Measurements from ENCODE around the gene CRYL1.
A peak's percentile ranks its signal among the peaks of the same experiment; 100 is the strongest.

The CRYL1 gene

DNA sequence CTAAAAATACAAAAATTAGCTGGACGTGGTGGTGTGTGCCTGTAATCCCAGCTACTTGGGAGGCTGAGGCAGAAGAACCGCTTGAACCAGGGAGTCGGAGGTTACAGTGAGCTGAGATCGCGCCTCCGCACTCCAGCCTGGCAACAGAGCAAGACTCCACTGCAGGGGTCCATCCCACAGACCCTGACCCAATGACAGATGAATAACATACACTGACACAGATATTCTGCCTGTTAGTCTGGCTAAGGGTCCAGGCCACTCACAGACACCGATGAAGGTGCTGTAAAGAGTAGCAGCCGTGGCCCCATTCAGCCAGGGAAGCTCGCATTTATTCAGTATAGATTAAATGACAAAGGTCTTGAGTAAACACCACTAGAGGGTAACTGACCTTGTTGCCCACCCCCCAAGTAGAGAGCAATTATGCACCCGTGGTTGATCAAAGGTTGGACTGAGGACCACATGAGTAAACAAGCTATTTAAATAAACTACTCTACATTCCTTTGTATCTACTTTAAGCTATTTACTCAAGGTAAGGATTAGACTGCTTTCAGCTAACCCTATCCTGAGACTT is 8.5 kb upstream of the CRYL1 start:
- DNase-seq (ENCODE audit: extremely low read depth in 1 of 2, low read depth in 1 of 2): no peak

DNA sequence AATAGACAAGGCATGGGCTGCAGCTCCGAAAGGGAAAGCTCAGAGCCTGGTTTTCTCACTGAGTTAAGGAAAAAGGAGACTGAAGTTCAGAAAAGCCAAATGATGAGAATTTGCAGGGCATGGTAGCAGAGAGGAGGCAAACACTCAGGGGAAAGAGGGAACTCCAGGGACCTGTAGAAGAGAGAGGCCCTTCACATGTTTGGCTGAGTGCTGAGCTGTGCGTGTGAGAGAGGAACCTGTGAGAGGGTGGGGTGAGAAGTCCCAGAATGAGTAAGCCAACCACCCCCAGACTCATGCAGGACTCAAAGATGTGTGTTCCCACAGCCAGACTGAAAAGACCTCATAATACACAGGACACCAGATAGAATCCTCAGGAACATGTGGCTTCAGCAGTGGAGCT is 2.8 kb upstream of the CRYL1 start:
- DNase-seq (ENCODE audit: extremely low read depth in 1 of 2, low read depth in 1 of 2): peak in 1 of 2 donors; percentile 7

DNA sequence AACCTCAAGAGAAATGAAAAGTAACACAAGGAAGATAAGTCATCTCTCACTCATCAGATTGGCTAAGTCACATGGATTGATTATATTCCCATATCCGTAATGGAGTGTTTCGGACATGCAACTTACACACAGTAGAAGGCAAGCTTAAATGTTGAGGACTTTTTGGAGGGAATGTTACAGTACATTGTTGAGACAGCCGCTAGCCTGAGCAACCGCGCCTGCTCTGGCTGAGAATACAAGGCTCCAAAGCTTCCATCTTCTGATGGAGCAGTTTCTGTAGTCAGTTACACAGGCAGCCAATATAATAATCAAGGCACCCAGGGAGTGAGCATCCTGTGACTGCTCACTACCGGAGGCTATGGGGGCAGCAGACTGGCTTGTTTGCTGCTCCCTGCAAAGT is 1.0 kb upstream of the CRYL1 start:
- DNase-seq (ENCODE audit: extremely low read depth in 1 of 2, low read depth in 1 of 2): no peak

DNA sequence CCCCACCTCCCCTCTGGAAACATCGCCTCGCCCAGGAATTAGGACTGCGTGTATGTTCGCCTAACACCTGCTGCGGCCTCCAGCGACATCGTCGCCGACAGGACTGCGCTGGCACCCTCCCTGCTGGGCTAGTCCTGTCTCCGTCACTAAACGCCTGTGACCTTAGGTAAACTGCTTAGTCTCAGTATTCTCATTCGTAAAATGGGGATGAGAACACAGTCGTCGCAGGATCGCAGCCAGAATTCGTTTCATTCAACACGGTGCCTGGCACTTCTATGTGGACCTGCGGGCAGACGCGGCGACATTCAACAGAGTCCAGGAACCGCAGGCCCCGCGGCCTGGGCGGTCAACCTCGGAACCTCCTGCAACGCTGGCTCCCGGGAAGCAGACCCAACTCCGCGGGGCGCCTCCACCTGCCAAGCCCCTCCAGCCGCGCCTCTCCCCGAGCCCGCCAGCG is 485 bp downstream of the CRYL1 start:
- DNase-seq (ENCODE audit: extremely low read depth in 1 of 2, low read depth in 1 of 2): no peak

DNA sequence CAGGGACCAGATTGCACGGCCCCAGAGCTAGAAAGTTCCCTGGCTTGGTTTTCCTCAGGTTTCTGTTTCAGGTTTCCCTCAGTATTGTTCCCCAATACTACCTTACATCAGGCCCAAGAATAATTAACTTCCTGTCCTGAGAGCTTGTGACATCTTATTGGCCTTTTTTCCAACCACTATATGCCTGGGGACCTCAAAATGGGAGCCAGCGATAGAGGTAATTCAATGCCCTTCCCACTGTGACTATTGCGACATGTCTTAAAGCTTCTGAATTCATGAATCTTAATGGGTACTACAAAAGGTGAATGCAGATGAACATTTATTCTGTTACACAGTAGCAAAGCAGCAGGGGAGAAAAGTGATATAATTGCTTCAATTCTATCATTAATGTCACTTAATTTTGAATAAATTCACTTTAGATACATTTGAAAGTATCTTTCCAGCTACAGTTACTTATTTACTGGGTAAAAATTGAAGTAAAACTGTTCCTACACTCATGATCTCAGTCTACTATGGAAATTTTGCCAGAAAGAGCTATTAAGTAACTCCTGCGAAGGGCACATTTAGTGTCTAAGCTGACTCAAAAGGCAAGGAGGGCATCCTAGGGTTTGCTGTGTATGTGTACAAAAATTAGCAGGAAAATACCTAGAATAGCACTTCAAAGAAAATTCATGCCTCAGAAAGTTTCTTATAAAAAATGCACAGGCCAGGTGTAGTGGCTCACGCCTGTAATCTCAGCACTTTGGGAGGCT is 4.1 kb downstream of the CRYL1 start:
- DNase-seq (ENCODE audit: extremely low read depth in 1 of 2, low read depth in 1 of 2): no peak

DNA sequence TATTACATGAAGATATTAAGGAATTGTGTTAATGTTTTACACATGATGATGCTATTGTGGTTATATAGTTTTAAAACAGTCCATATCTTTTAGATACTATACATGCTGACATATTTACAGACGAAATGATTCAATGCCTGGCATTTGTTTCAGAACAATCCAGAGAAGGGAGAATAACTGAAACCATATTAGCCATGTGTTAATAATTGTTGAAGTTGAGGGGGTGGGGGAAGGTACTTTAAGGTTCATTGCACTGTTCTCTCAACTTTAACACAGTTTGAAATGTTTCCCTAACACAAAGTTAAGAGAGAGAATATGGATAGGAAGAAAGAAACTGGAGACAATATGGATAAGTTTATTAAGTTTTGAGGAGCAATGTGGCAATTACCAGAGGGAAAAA is 5.8 kb downstream of the CRYL1 start:
- DNase-seq (ENCODE audit: extremely low read depth in 1 of 2, low read depth in 1 of 2): no peak

DNA sequence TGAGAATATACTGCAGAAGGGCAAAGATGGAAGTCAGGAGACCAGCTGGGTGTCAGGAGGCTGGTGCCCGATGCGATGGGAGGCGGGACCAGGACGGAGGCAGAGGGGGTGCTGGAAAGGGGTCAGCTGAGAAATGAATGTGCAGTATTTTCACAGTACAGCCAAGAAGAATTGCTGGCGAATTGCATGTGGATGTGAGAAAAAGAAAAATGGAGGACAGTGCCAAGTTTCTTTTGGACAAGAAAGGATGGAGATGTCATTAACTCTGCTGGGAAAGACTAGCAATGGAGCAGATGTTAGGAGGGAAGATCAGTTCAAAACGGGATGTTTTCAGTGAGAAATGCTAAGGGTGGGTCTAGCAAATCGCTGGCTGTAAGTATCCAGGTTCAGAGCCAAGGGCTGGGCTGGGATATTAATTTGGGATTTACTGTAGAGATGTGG is 7.0 kb downstream of the CRYL1 start:
- DNase-seq (ENCODE audit: extremely low read depth in 1 of 2, low read depth in 1 of 2): no peak

DNA sequence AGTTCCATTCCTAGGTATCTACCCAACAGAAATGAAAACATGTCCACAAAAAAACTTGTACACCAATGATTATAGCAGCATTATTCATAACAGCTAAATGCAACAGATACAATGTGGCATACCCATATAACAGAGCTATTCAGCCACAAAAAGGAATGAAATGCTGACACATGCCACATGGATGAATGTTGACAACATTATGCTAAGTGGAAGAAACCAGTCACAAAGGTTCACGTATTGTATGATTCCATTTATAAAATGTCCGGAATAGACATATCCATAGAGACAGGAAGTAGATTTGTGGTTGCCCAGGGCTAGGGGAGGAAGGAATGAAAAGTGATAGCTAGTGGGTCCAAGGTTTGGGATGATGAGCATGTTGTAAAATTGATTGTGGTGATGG is 10.8 kb downstream of the CRYL1 start:
- no peak for DNase-seq (ENCODE audit: extremely low read depth in 1 of 2, low read depth in 1 of 2)

DNA sequence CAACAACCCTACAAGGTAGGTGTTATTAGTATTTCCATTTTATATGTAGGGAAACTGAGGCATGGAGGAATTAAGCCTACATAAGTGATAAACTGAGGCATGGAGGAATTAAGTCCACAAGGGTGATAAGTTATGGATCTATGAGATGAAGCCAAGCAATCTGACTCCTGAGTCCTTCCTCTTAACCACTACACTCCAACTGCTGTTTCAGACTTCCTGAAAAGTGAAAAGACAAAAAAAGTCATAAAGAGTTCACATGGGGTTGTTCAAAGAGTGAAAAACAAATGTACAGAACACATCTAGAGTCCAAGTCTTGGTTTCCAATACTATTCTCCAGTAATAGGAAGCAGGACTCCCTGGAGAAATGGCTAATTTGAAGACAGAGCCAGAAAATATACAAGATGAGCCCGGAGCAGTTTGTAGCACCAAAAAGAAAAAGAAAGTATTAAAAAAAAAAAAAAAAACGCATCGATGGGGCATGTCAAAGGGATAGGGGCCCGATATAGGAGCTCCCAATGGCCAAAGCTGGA is 12.1 kb downstream of the CRYL1 start:
- DNase-seq (ENCODE audit: extremely low read depth in 1 of 2, low read depth in 1 of 2): no peak

DNA sequence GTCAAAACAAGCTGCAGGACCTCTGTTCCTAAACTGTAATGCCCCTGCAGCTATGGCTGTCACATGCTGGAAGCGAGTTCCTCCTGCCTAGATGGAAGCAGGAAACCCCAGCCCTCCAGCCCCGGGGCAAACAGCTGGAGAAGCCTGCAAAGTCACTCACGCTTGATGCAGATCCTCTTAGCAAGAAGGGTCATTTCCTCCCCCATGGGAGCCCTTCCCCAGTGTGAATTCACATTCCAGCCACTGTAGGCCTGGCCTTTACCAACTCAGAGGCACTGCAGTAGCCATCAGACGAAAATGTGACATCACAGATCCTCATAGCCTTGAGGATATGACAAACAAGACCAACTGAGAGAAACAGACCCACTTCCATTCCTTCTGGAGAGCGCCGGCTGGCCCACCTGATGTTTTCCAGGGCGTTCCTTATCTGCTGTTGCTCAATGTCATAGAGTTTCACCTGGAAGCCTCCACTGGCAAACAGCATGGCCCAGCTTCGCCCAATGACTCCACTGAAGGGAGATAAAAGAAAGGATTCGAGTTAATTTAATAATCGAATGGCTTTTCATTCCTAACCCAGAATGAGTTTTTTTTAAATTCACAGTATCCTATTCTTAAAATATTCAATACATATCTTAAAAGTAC is 13.5 kb downstream of the CRYL1 start:
- no peak for DNase-seq (ENCODE audit: extremely low read depth in 1 of 2, low read depth in 1 of 2)

DNA sequence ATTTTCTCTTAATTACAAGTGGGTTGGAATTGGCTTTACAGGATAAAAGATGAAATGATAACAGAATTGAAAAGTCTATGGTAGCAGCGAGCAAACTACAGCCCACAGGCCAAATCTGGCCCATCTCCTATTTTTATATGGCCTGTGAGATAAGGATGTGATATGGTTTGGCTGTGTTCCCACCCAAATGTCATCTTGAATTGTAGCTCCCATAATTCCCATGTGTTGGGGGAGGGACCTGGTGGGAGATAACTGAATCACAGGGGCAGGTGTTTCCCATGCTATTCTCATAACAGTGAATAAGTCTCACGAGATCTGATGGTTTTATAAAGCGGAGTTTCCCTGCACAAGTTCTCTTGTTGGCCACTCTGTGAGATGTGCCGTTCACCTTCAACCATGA is 19.0 kb downstream of the CRYL1 start:
- DNase-seq (ENCODE audit: extremely low read depth in 1 of 2, low read depth in 1 of 2): no peak

DNA sequence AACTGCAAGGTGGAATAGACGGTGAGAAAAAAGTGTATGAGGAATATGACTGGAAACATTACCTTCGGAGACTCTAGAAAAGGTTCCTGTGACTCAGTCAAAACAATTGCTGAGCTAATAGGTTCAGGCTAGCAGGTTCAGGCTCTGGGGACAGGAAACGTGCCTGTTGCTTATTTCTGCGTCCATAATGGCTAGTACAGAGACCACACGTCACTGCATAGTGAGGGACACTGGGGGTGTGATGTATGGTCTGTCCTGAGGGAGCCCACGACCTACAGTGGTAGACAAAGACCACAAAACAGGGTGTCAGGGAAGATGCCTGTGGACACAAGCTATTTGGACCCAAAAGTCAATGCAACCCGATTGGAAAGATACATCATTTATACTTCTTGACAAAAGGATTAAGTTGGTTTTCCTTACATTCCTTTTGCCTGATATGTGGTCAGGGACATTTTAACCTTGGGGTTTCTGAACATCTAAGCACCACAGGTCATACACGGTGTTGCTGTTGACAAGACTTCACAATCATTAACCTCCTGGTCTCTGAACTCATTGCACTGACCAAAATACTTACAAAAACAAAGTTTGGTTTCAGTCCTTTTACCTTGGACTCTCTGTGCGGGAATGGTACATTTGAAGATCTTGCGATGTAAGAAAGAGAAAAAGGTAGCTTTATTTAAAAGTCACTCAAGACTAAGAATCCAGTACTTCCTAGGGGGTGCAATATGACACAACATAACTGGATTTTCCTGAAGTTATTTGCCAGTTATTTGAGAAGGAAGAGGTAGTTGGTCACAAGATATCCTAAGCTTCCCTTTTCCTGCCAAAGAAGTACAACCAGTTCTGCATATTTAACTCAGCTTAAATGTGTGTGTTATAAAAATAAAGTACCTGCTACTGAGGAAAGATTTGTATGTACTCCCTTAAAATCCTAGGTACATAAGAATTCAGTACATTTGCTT is 20.0 kb downstream of the CRYL1 start:
- no peak for DNase-seq (ENCODE audit: extremely low read depth in 1 of 2, low read depth in 1 of 2)

DNA sequence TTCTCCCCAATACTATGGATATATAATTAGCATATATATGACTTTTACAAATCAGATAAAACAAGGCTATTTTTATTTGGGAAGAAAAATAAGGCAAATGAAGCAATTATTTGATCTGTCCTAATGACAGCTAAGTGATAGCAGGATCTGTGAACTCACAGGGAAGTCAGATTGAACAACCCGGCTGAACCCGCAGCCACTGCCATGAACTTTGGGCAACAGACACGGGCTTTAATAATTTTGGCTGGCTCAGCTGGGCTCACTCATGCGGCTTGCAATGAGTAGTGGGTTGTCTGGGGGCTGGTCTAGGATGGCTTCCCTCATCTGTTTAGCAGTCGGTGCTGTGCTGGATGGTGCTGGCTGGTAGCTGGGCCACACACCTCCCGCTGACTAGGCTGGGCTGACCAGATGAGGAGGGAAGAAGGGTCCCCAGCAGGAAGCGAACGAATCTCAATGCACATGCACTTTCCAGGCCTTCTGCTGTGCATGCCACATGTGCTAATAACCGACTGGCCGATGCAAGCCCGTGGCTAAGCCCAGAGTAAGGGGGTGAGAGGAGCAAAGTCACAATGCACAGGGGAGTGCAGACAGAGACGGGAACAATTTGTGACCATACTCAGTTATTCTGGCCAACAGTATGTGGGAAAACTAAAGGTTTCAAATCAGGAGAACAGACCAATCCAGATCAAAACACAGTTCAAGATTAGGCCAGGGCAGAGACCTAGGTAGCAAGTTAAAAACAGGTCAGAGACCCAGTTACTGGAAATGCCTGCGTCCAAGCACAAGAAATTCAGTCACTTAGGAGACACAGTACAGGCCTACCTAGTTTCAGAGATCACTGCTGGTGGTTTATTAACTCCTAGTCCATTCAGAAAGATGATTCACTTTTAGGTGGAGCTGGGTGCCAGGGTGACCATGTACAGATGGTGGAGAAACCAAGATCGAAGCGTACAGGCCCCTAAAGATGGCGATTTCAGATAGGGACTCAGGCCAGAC is 22.3 kb downstream of the CRYL1 start:
- no peak for DNase-seq (ENCODE audit: extremely low read depth in 1 of 2, low read depth in 1 of 2)

DNA sequence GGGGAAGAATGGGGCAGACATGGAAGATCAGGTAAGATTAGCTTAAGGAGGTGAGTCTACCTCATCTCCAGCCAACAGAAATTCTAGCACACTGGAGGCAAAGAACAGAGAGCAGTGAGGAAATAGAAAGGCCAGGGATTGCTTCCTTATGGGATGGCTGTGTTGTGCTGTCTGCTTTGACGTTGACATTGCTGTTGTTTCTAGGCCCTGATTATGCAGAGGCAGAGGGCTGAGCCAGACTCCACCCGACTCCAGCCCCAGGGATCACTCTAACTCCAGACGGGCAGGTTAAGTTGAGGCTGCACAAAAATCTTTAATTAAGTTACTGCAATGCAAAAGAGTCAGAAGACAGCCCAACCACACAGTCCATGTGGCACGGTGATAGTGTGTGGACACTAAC is 24.1 kb downstream of the CRYL1 start:
- DNase-seq (ENCODE audit: extremely low read depth in 1 of 2, low read depth in 1 of 2): no peak

DNA sequence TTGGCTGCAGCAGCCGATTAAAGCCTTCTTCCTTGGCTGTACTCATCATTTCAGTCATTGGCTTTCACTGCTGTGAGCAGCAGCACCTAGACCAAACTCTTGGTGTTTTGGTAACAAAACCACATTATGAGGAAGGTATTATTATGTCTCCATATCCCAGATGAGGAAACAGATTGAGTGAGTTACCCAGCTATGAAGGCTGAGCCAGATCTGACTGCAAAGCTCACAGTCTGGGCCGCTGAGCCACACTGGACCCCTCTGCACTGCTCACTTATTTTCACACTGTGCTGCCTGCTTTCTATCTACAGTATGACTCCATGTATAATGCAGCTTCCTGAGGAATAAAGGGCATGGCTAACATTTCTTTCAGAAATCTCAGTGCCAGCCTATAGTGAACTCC is 24.5 kb downstream of the CRYL1 start:
- DNase-seq (ENCODE audit: extremely low read depth in 1 of 2, low read depth in 1 of 2): no peak

DNA sequence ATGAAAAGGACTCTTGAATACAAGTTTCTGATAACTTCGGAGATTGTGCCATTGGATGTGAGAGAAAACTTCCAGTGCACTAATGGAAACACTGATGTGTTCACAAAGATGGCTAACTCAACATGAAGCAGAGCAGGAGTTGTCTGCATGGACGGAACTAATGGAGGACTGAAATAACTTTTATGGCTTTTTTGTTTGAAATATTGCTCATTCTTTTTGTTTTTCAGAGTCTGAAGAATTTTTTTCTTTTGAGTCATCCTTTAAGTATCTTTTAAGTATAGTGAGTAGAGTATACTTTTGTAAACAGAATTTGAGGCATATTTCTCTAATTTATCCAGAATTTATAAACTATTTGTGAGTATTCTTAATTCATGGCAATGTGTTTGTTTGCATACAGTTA is 25.7 kb downstream of the CRYL1 start:
- DNase-seq (ENCODE audit: extremely low read depth in 1 of 2, low read depth in 1 of 2): no peak

DNA sequence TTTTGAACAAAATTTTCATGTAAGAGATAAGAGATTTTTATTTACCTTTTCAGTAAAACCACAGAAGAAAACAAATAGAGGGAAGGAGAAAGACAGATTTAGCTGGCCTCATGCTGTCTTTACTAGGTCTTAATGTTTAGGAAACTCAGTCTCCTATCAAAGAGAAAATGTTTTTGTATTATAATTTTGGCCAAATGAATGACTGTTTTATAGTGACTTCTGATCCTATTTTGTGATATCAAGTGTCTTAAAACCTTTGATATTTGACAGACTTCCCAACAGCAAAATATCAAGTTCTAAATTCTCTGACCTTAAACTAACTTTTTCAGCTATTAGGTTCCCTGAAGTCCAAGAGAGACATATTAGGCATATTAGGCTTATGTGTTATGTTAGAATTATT is 27.0 kb downstream of the CRYL1 start:
- DNase-seq (ENCODE audit: extremely low read depth in 1 of 2, low read depth in 1 of 2): no peak

DNA sequence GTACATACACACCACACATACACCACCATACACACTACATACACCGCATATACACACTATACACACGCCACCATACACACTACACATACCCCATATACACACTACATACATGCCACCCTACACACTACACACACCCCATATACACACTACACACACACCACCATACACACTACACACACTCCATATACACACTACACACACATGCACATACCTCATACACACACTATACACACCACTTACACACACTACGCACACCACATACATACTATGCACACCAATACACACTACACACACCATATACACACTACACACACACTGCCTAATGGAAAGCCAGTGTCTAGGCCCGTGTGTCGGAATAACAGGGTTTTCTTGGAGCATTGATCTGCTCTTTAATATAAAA is 27.5 kb downstream of the CRYL1 start:
- no peak for DNase-seq (ENCODE audit: extremely low read depth in 1 of 2, low read depth in 1 of 2)

DNA sequence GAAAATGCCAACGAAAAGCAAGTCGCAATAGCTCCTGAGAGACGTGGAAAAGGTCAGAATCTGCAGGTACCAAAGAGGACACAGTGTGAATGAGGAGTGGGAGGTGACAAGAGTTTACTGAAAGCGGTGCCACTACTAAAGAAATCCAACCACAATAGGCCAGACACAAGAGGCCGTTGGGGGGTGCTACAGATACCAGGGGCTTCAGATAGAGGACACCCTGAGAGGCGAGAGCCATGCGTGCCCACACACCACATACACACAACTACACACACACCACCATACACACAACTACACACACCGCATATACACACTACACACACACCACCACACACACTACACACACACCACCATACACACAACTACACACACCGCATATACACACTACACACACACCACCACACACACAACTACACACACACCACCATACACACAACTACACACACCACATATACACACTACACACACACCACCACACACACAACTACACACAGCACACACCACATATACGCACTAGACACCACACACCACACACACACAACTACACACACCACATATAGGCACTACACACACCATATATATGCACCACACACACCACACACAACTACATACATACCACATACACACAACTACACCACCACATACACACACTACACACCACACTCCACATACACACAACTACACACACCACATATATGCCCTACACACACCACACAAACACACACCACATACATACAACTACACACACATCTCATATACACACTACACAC is 28.5 kb downstream of the CRYL1 start:
- no peak for DNase-seq (ENCODE audit: extremely low read depth in 1 of 2, low read depth in 1 of 2)
